ENCODE data around the gene PTPRE. TPM values are rescaled to one million over a fixed set of nuclear protein-coding genes. Genes with fewer than 3 reads are reported as not detected.
A peak's percentile ranks its signal among the peaks of the same experiment; 100 is the strongest.

The PTPRE gene
- total and polyA plus RNA-seq, 2 donors from 2014 or later = 1.1 to 25.7 TPM

GRCh38 chr10:128087146-128087883, 180.4 kb downstream of the PTPRE start:
- no peaks in the 10 kb centered on the region for H3K4me1 ChIP-seq (ENCODE audit: control insufficient read depth in 2 of 3, insufficient read depth in 2 of 3, low read depth in 1 of 3, low read length in 3 of 3)
- H3K4me3 ChIP-seq (ENCODE audit: low read length in 3 of 3) = no peak overlapping the region
- no peaks in the 10 kb centered on the region for H3K27me3 ChIP-seq (ENCODE audit: control insufficient read depth, insufficient read depth, low read length)
- H3K27ac ChIP-seq (ENCODE audit: low read depth in 2 of 2, low read length in 2 of 2) = no peak overlapping the region
- no peaks in the 10 kb centered on the region for H3K9me3 ChIP-seq (ENCODE audit: control insufficient read depth in 2 of 3, insufficient read depth in 1 of 3, low read length in 3 of 3)
- DNase-seq = no peak
- no peak for TF ChIP-seq CTCF (IDR thresholded peaks at IDR 0.05; ENCODE audit: borderline replicate concordance, extremely low read depth, insufficient read depth)
- no peak for FAIRE-seq
- no peak overlapping the region for H3K9ac ChIP-seq (ENCODE audit: low read length in 3 of 3)
- intact Hi-C loops (cut with DNase I) = no loop called here
- H3K36me3 ChIP-seq (ENCODE audit: control insufficient read depth in 2 of 3, insufficient read depth in 3 of 3, low read length in 3 of 3) = no peaks in the 10 kb centered on the region

GRCh38 chr10:128087884-128088709, 181.2 kb downstream of the PTPRE start:
- Histone ChIP-seq H3K36me3 (ENCODE audit: control insufficient read depth in 2 of 3, insufficient read depth in 3 of 3, low read length in 3 of 3) (no peaks in the 10 kb centered on the region), H3K4me1 (ENCODE audit: control insufficient read depth in 2 of 3, insufficient read depth in 2 of 3, low read depth in 1 of 3, low read length in 3 of 3) (no peaks in the 10 kb centered on the region), H3K27me3 (ENCODE audit: control insufficient read depth, insufficient read depth, low read length) (no peaks in the 10 kb centered on the region), H3K9me3 (ENCODE audit: control insufficient read depth in 2 of 3, insufficient read depth in 1 of 3, low read length in 3 of 3) (no peaks in the 10 kb centered on the region), H3K27ac (ENCODE audit: low read depth in 2 of 2, low read length in 2 of 2) (no peak overlapping the region), H3K9ac (ENCODE audit: low read length in 3 of 3) (no peak overlapping the region), H3K4me3 (ENCODE audit: low read length in 3 of 3) (no peak overlapping the region)
- no peak for FAIRE-seq
- DNase-seq = no peak
- intact Hi-C loops (cut with DNase I) = no loop called here
- TF ChIP-seq CTCF (IDR thresholded peaks at IDR 0.05; ENCODE audit: borderline replicate concordance, extremely low read depth, insufficient read depth) = peak; percentile 13

- Histone ChIP-seq H3K9me3 (ENCODE audit: control insufficient read depth in 2 of 3, insufficient read depth in 1 of 3, low read length in 3 of 3) (no peaks in the 10 kb centered on the region), H3K4me3 (ENCODE audit: low read length in 3 of 3) (no peak overlapping the region), H3K27ac (ENCODE audit: low read depth in 2 of 2, low read length in 2 of 2) (no peak overlapping the region), H3K4me1 (ENCODE audit: control insufficient read depth in 2 of 3, insufficient read depth in 2 of 3, low read depth in 1 of 3, low read length in 3 of 3) (no peaks in the 10 kb centered on the region), H3K27me3 (ENCODE audit: control insufficient read depth, insufficient read depth, low read length) (no peaks in the 10 kb centered on the region), H3K36me3 (ENCODE audit: control insufficient read depth in 2 of 3, insufficient read depth in 3 of 3, low read length in 3 of 3) (no peaks in the 10 kb centered on the region), H3K9ac (ENCODE audit: low read length in 3 of 3) (no peak overlapping the region)
- intact Hi-C loops (cut with DNase I) = no loop called here
- FAIRE-seq = no peak
- DNase-seq = no peak
- TF ChIP-seq CTCF (IDR thresholded peaks at IDR 0.05; ENCODE audit: borderline replicate concordance, extremely low read depth, insufficient read depth) = no peak
Observed at GRCh38 chr10:128091636-128092210, 184.8 kb downstream of the PTPRE start.
